SK-N-SH (cell line): Measurements from ENCODE around the gene ADIG. TPM values are rescaled to one million over a fixed set of nuclear protein-coding genes. Genes with fewer than 3 reads are reported as not detected.

Experiments used
- CTCF ChIA-PET: fragments of 300-600, 350-600 bp; formaldehyde crosslinking; extraction: SDS; loops from one replicate; lab custom pipeline; 2021; lab: Yijun Ruan, JAX
- POLR2A ChIA-PET: fragments of 350-600 bp; sonication (Branson Sonifier 250); formaldehyde crosslinking; extraction: SDS; loops from one replicate; lab custom pipeline; 2020; ENCODE audit warnings: antibody characterized with exemption, inconsistent platforms; lab: Yijun Ruan, JAX
- DNase-seq: peaks from one replicate; pipeline ENCODE4 v3.0.0; 2012
- H2AFZ ChIP-seq: fragments of 200-600 bp; sonication (generic); 2 replicates; pipeline ENCODE4 v1.8.1; 2016; ENCODE audit warnings: antibody characterized with exemption, mild to moderate bottlenecking, low read depth
- H3F3A ChIP-seq: fragments of 200-600 bp; sonication (generic); replicated peaks from 2 replicates; pipeline ENCODE3; 2016; ENCODE audit warnings: antibody characterized with exemption, mild to moderate bottlenecking; ENCODE audit not compliant: insufficient read depth
- H3K27ac ChIP-seq, 2 experiments: fragments of 200-500 bp in 1 of 2; fragments of 200-600 bp in 1 of 2; sonication (Bioruptor generic) in 1 of 2; sonication (generic), shearing (Covaris generic) in 1 of 2; 2 replicates each; pipeline versions ENCODE4 v1.5.1 to v1.6.1; 2014 to 2016; ENCODE audit warnings: low read depth in 2 of 2, inconsistent platforms in 1 of 2, low read length in 1 of 2, mild to moderate bottlenecking in 1 of 2, mixed read lengths in 1 of 2
- H3K27me3 ChIP-seq: fragments of 200-600 bp; sonication (generic), shearing (Covaris generic); 2 replicates; pipeline ENCODE4 v1.6.1; 2016; ENCODE audit warnings: mixed run types; ENCODE audit not compliant: insufficient read depth
- H3K36me3 ChIP-seq, 2 experiments: fragments of 200-500 bp in 1 of 2; fragments of 200-600 bp in 1 of 2; sonication (Bioruptor generic) in 1 of 2; sonication (generic) in 1 of 2; replicated peaks in 1 of 2; 2 replicates each; pipeline versions ENCODE3 to v1.5.1; 2014 to 2016; ENCODE audit warnings: low read length in 1 of 2, mild to moderate bottlenecking in 1 of 2; ENCODE audit not compliant: insufficient read depth in 2 of 2, control insufficient read depth in 1 of 2
- H3K4me1 ChIP-seq, 2 experiments: fragments of 200-500 bp in 1 of 2; fragments of 200-600 bp in 1 of 2; sonication (Bioruptor generic) in 1 of 2; sonication (generic), shearing (Covaris generic) in 1 of 2; 2 replicates each; pipeline versions ENCODE4 v1.5.1 to v1.6.1; 2014 to 2016; ENCODE audit warnings: low read depth in 1 of 2, low read length in 1 of 2, mixed run types in 1 of 2; ENCODE audit not compliant: insufficient read depth in 2 of 2, control insufficient read depth in 1 of 2
- H3K4me2 ChIP-seq: fragments of 200-600 bp; sonication (generic), shearing (Covaris generic); 2 replicates; pipeline ENCODE4 v1.6.1; 2017; ENCODE audit warnings: mixed run types
- H3K4me3 ChIP-seq, 2 experiments: fragments of 200-500 bp in 1 of 2; fragments of 200-600 bp in 1 of 2; sonication (Bioruptor generic) in 1 of 2; sonication (generic), shearing (Covaris generic) in 1 of 2; 2 replicates each; pipeline versions ENCODE4 v1.5.1 to v1.8.1; 2014 to 2016; ENCODE audit warnings: low read depth in 2 of 2, inconsistent platforms in 1 of 2, low read length in 1 of 2, mild to moderate bottlenecking in 1 of 2, mixed read lengths in 1 of 2, moderate library complexity in 1 of 2
- H3K79me2 ChIP-seq: fragments of 200-600 bp; sonication (generic); 2 replicates; pipeline ENCODE4 v1.8.1; 2017; ENCODE audit warnings: mild to moderate bottlenecking; ENCODE audit not compliant: insufficient read depth
- H3K9ac ChIP-seq: fragments of 200-600 bp; sonication (generic); 2 replicates; pipeline ENCODE4 v1.6.1; 2017; ENCODE audit warnings: mixed run types
- H3K9me2 ChIP-seq: fragments of 200-600 bp; sonication (generic); 2 replicates; pipeline ENCODE4 v1.6.1; 2017; ENCODE audit warnings: mixed run types
- H3K9me3 ChIP-seq: fragments of 200-600 bp; sonication (generic); 2 replicates; pipeline ENCODE4 v1.6.1; 2017; ENCODE audit warnings: mixed run types, mild to moderate bottlenecking, moderate library complexity
- H4K20me1 ChIP-seq: fragments of 200-600 bp; sonication (generic); 2 replicates; pipeline ENCODE4 v1.6.1; 2017; ENCODE audit warnings: mild to moderate bottlenecking, mixed run types; ENCODE audit not compliant: insufficient read depth
- CHD2 ChIP-seq: fragments of 150-350 bp; IDR thresholded peaks from 2 replicates; pipeline ENCODE4 v1.6.1; 2018; ENCODE audit warnings: low read length; ENCODE audit not compliant: partially characterized antibody
- CTCF ChIP-seq: fragments of 200-600 bp; sonication (generic); IDR thresholded peaks from 2 replicates; pipeline ENCODE4 v1.6.1; 2017; ENCODE audit warnings: antibody characterized with exemption, mild to moderate bottlenecking, moderate library complexity
- EP300 ChIP-seq, 2 experiments: IDR thresholded peaks; 2 replicates each; pipeline versions ENCODE4 v1.4.0 to v1.6.1; 2012; ENCODE audit warnings: borderline replicate concordance in 1 of 2, low read depth in 1 of 2, low read length in 1 of 2
- FOSL2 ChIP-seq: IDR thresholded peaks from 2 replicates; pipeline ENCODE4 v1.4.0; 2012; ENCODE audit warnings: low read depth, mild to moderate bottlenecking, moderate library complexity, borderline replicate concordance
- FOXJ3 ChIP-seq: sonication (generic); formaldehyde crosslinking; IDR thresholded peaks from 2 replicates; pipeline ENCODE4 v1.5.1; 2020; ENCODE audit warnings: mild to moderate bottlenecking, missing genetic modification reagents
- FOXM1 ChIP-seq: IDR thresholded peaks from 2 replicates; pipeline ENCODE4 v1.4.0; 2012; ENCODE audit warnings: low read depth, mild to moderate bottlenecking
- GABPA ChIP-seq: IDR thresholded peaks from 2 replicates; pipeline ENCODE4 v1.4.0; 2012; ENCODE audit warnings: low read depth, mild to moderate bottlenecking
- GATA2 ChIP-seq: sonication (generic); formaldehyde crosslinking; IDR thresholded peaks from 2 replicates; pipeline ENCODE4 v1.5.0; 2020; ENCODE audit warnings: mild to moderate bottlenecking, missing genetic modification reagents
- MXI1 ChIP-seq: IDR thresholded peaks from 2 replicates; pipeline ENCODE4 v1.6.1; 2012; ENCODE audit warnings: mild to moderate bottlenecking, low read depth, low read length, improper control_type of control experiment
- NRF1 ChIP-seq: IDR thresholded peaks from 2 replicates; pipeline ENCODE4 v1.6.1; 2012; ENCODE audit warnings: low read depth, mild to moderate bottlenecking, low read length
- RFX5 ChIP-seq: IDR thresholded peaks from 2 replicates; pipeline ENCODE4 v1.6.1; 2012; ENCODE audit warnings: mild to moderate bottlenecking, improper control_type of control experiment, low read length
- TAF1 ChIP-seq: IDR thresholded peaks from 2 replicates; pipeline ENCODE4 v1.6.1; 2012; ENCODE audit warnings: low read depth, mild to moderate bottlenecking, low read length, moderate library complexity, borderline replicate concordance
- USF2 ChIP-seq: fragments of 150-350 bp; IDR thresholded peaks from 2 replicates; pipeline ENCODE4 v1.6.1; 2017; ENCODE audit warnings: antibody characterized with exemption, low read length, low read depth, borderline replicate concordance
- WGBS: methylation state at CpG from one replicate; pipeline ENCODE4 v1.1.6; 2017; ENCODE audit warnings: low lambda C conversion rate; 5-methylcytosine and 5-hydroxymethylcytosine counted together
- polyA plus RNA-seq, 3 experiments: library from polyadenylated mRNA; depleted of rRNA; stranded (reverse); fragments of >200 nt; gene quantifications; 2 replicates each; pipeline ENCODE4 v1.2.3, GENCODE V29; 2012
- TF ChIP-seq, protein P1 (sequence below): IDR thresholded peaks from 2 replicates; pipeline ENCODE4; 2012

Gene ADIG
- polyA plus RNA-seq, 1 of the 3 experiments (the other 2 are of a cell fraction), result not detected

- TF ChIP-seq USF2 (no peak), NRF1 (no peak), RFX5 (no peak), CHD2 (no peak), EP300 (IDR thresholded peaks at IDR 0.05; ENCODE audit: borderline replicate concordance in 1 of 2, low read depth in 1 of 2, low read length in 1 of 2) (no peak), FOSL2 (no peak), CTCF (no peak)
- TF ChIP-seq, all 33 proteins: peak for 0
These were observed 36.8 kb downstream of the ADIG start (continued) for GRCh38 chr20:38617830-38618196.

DNA sequence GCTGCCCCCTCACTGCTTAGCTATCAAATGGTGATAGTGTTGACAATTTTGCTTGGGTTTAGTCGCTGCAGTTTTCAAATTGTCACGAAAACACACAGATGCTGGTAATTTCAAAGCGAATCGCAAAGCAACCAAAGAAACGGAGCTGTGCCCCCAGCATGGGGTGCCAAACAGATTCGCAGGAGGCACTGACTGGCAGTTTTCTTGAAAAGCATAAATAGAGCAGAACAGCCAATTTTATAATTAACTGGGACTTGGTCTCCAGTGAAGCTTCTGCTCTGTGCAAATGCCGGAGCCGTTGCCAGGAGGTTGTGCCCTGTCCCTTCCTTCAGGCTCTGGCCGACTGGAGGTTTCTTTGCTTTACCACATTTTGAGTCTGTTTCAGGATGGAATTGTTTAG lies 39.4 kb downstream of the ADIG start:
- CTCF ChIA-PET, result interaction anchor here (0.6 to 2.1 kb wide), 4 partner anchors 13 to 214 kb away, joined by 3 to 8 read pairs (median 4); no protein-coding TSS in a partner anchor

More for the DNA sequence above, 39.4 kb downstream of the ADIG start:
- Histone ChIP-seq H3K27ac (no peak overlapping the region), H3K4me2 (no peak overlapping the region), H3F3A (no peaks in the 10 kb centered on the region), H4K20me1 (no peaks in the 10 kb centered on the region), H3K9me2 (no peaks in the 10 kb centered on the region), H3K27me3 (no peaks in the 10 kb centered on the region)
- POLR2A ChIA-PET, result no interaction called here
- TF ChIP-seq EP300 (IDR thresholded peaks at IDR 0.05; ENCODE audit: borderline replicate concordance in 1 of 2, low read depth in 1 of 2, low read length in 1 of 2), result no peak
- TF ChIP-seq FOXM1, result no peak
- TF ChIP-seq MXI1, result no peak
- TF ChIP-seq TAF1, result no peak
- TF ChIP-seq, protein P1, sequence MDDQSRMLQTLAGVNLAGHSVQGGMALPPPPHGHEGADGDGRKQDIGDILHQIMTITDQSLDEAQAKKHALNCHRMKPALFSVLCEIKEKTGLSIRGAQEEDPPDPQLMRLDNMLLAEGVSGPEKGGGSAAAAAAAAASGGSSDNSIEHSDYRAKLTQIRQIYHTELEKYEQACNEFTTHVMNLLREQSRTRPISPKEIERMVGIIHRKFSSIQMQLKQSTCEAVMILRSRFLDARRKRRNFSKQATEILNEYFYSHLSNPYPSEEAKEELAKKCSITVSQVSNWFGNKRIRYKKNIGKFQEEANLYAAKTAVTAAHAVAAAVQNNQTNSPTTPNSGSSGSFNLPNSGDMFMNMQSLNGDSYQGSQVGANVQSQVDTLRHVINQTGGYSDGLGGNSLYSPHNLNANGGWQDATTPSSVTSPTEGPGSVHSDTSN, result no peak
- TF ChIP-seq GATA2, result no peak
- TF ChIP-seq GABPA, result no peak
- no peak for TF ChIP-seq USF2
- no peak for TF ChIP-seq FOXJ3
- TF ChIP-seq, all 33 proteins: peak for 0
- H3K9me3 ChIP-seq, result no peaks in the 10 kb centered on the region
- 63% methylated on average over 9 of the region's 9 CpGs for WGBS
- H3K4me3 ChIP-seq, result no peak overlapping the region
- no peaks in the 10 kb centered on the region for H3K36me3 ChIP-seq
- peaks cover 0 to 6% of the 10 kb centered on the region in 2 experiments; a peak in 1 of 4 replicates for H3K4me1 ChIP-seq
- H3K9ac ChIP-seq, result no peak overlapping the region
- H3K79me2 ChIP-seq, result no peaks in the 10 kb centered on the region
- no peak overlapping the region for H2AFZ ChIP-seq
- DNase-seq, result no peak
